Measurements from ENCODE around the gene ATP2A1. TPM values are rescaled to one million over a fixed set of nuclear protein-coding genes. Genes with fewer than 3 reads are reported as not detected.
A peak's percentile ranks its signal among the peaks of the same experiment; 100 is the strongest.

Gene ATP2A1
- total RNA-seq, 1 donor from 2014 or later, result 0.64 TPM

DNA sequence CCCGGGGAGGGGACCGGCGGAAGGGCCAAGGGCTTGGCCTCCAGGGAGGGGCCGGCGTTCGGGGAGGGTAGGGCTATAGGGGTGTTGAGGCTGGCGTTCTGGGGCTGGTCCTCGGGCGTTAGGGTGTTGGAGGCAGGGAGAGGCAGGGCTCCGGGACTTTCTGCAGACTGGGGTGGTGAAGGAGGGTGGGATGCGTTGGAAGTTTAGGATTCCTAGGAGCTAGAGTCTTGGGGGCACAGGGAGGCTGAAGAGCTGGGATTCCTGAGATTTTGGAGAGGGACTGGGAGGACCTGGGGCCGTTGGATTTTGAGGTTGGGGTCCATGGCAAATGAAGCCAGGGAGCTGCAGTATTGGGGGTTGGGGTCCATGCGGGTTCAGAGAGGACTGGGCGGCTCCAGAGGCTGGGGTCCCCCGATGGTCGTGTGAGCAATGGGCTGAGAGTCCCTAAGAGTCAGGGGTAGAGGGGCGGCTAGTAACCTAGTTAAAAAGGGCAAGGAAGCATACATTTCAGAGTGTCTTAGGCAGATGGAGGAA is 73.2 kb downstream of the ATP2A1 start:
- H3K4me1 Mint-ChIP-seq (ENCODE audit: unreplicated experiment), result peaks cover 15% of the 10 kb centered on the region
- DNase-seq (ENCODE audit: extremely low spot score, unreplicated experiment), result no peak
- H3K9me3 Mint-ChIP-seq (ENCODE audit: unreplicated experiment), result no peaks in the 10 kb centered on the region
- peak overlapping the region; percentile 92 for H3K4me3 Mint-ChIP-seq (ENCODE audit: unreplicated experiment)
- peaks cover 6% of the 10 kb centered on the region for H3K36me3 Mint-ChIP-seq (ENCODE audit: unreplicated experiment)
- H3K27ac Mint-ChIP-seq (ENCODE audit: unreplicated experiment), result peak overlapping the region; percentile 60
- TF ChIP-seq, protein P1, sequence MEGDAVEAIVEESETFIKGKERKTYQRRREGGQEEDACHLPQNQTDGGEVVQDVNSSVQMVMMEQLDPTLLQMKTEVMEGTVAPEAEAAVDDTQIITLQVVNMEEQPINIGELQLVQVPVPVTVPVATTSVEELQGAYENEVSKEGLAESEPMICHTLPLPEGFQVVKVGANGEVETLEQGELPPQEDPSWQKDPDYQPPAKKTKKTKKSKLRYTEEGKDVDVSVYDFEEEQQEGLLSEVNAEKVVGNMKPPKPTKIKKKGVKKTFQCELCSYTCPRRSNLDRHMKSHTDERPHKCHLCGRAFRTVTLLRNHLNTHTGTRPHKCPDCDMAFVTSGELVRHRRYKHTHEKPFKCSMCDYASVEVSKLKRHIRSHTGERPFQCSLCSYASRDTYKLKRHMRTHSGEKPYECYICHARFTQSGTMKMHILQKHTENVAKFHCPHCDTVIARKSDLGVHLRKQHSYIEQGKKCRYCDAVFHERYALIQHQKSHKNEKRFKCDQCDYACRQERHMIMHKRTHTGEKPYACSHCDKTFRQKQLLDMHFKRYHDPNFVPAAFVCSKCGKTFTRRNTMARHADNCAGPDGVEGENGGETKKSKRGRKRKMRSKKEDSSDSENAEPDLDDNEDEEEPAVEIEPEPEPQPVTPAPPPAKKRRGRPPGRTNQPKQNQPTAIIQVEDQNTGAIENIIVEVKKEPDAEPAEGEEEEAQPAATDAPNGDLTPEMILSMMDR (IDR thresholded peaks at IDR 0.05), result no peak
- H3K27me3 Mint-ChIP-seq (ENCODE audit: unreplicated experiment), result no peaks in the 10 kb centered on the region

Small RNAs within 50 kb of the gene (microRNA-seq; reads per million reads assigned to microRNA genes)
- gene MIR4721 (ENCODE audit: unreplicated experiment), result not detected

Other genes starting within 250 kb of the ATP2A1 start
- gene NPIPB8, start 240.4 kb upstream of the ATP2A1 start, total RNA-seq, result not detected in 2 replicates
- gene EIF3C, start 167.0 kb upstream of the ATP2A1 start, total RNA-seq, result 950 and 1,034 TPM in 2 replicates
- gene NPIPB9, start 126.7 kb upstream of the ATP2A1 start, total RNA-seq, result 2.6 and 4.2 TPM in 2 replicates
- 208 and 210 TPM in 2 replicates for gene ATXN2L, start 55.5 kb upstream of the ATP2A1 start, total RNA-seq
- 122 and 132 TPM in 2 replicates for gene TUFM, start 32.1 kb upstream of the ATP2A1 start, total RNA-seq
- 57.9 and 60.7 TPM in 2 replicates for gene SH2B1, start 14.6 kb upstream of the ATP2A1 start, total RNA-seq
- 19.3 and 20.0 TPM in 2 replicates for gene RABEP2, start 46.8 kb downstream of the ATP2A1 start, total RNA-seq
- gene CD19, start 53.5 kb downstream of the ATP2A1 start, total RNA-seq, result not detected in 2 replicates
- gene NFATC2IP, start 72.4 kb downstream of the ATP2A1 start, total RNA-seq, result 34.9 and 39.5 TPM in 2 replicates
- gene SPNS1, start 96.3 kb downstream of the ATP2A1 start, total RNA-seq, result 89.5 and 96.6 TPM in 2 replicates
- 9.2 and 12.0 TPM in 2 replicates for gene LAT, start 106.6 kb downstream of the ATP2A1 start, total RNA-seq

Measured in osteocyte (in vitro differentiated cells).